NT2/D1 (cell line): ENCODE data around the gene MT1B.

ENCODE experiments used
- SUZ12 ChIP-seq: IDR thresholded peaks from 2 replicates; pipeline ENCODE4 v1.6.1; 2011; ENCODE audit not compliant: insufficient read length, insufficient read depth; ENCODE audit errors: extremely low read depth
- YY1 ChIP-seq: IDR thresholded peaks from 2 replicates; pipeline ENCODE4 v1.6.1; 2011; ENCODE audit not compliant: insufficient read length, insufficient read depth
- ZNF274 ChIP-seq: IDR thresholded peaks from 2 replicates; pipeline ENCODE4 v1.6.1; 2011; ENCODE audit warnings: mild to moderate bottlenecking, low read depth, low read length

- no peak for TF ChIP-seq YY1
- TF ChIP-seq ZNF274 = no peak
- TF ChIP-seq SUZ12 = no peak
Measured at GRCh38 chr16:56625943-56626654, 25.6 kb upstream of the MT1B start.
